Neural cell (in vitro differentiated cells): ENCODE data around the gene ZC3H12A.

Source experiments
- EP300 ChIP-seq: fragments of 450-650 bp; conservative IDR thresholded peaks from 2 replicates; pipeline ENCODE4 v1.6.1; 2014; ENCODE audit warnings: antibody characterized with exemption, mild to moderate bottlenecking, moderate library complexity; ENCODE audit not compliant: poor library complexity, severe bottlenecking
- EZH2 ChIP-seq: fragments of 200-600, 300-800 bp; shearing (Covaris generic), sonication (generic); IDR thresholded peaks from 2 replicates; pipeline ENCODE4 v1.6.1; 2014; ENCODE audit warnings: antibody characterized with exemption, low read length, borderline replicate concordance, mild to moderate bottlenecking; ENCODE audit not compliant: insufficient read depth, poor library complexity, severe bottlenecking
- MXI1 ChIP-seq: fragments of 450-650 bp; conservative IDR thresholded peaks from 2 replicates; pipeline ENCODE4 v1.6.1; 2014; ENCODE audit warnings: antibody characterized with exemption, mild to moderate bottlenecking; ENCODE audit not compliant: poor library complexity, severe bottlenecking
- POLR2AphosphoS5 ChIP-seq: IDR thresholded peaks from 2 replicates; pipeline ENCODE4 v1.6.1; 2012
- TAF1 ChIP-seq: IDR thresholded peaks from 2 replicates; pipeline ENCODE4 v1.6.1; 2012; ENCODE audit warnings: low read depth
- TF ChIP-seq, protein P1 (sequence below): IDR thresholded peaks from 2 replicates; pipeline ENCODE4 v1.6.1; 2012; ENCODE audit warnings: borderline replicate concordance
- TF ChIP-seq, protein P2 (sequence below): fragments of 450-650 bp; IDR thresholded peaks from 2 replicates; pipeline ENCODE4 v1.5.1; 2014; ENCODE audit warnings: antibody characterized with exemption, mild to moderate bottlenecking, moderate library complexity; ENCODE audit not compliant: poor library complexity, severe bottlenecking

DNA sequence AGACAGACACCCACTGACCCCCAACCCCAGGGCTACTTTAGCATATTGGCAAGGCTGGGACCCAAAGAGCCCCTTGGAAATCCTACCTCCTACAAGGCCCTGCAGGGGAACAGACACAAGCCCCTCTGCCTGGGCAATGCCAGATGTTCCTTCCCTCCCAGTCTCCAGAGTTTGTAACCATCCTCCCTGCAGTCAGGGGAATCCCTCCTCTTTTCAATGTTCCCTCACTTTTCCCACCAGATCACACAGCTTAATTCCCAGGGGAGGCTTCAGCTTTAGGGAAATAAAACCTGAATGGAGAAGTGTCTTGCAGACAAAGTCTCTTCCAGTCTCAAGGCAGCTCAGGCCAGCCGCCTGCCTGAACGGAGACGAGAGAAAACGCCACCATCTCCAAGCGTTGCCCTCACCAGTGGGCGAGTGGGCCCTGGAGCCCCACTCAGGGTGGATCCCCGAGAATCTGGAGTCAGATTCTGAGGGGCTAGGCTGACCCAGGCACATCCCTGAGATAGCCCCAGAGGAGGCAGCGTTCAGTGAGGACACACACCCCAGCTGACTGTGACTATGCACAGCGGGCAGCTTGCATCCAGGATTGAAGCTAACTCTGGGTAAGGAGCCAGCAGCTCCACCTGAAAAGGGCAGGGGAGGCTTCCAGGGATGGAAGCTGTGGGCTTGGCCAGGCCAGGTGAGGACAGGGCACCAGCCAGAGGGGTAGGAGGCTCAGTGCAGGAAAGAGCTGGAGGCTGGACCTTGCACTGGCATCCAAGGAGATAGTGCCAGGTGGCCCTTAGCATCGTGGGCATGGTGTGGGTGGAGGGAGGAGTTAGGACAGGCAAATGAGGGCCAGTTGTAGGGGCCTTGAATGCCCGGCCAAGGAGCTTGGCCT is 44.0 kb upstream of the ZC3H12A start:
- TF ChIP-seq, protein P1, sequence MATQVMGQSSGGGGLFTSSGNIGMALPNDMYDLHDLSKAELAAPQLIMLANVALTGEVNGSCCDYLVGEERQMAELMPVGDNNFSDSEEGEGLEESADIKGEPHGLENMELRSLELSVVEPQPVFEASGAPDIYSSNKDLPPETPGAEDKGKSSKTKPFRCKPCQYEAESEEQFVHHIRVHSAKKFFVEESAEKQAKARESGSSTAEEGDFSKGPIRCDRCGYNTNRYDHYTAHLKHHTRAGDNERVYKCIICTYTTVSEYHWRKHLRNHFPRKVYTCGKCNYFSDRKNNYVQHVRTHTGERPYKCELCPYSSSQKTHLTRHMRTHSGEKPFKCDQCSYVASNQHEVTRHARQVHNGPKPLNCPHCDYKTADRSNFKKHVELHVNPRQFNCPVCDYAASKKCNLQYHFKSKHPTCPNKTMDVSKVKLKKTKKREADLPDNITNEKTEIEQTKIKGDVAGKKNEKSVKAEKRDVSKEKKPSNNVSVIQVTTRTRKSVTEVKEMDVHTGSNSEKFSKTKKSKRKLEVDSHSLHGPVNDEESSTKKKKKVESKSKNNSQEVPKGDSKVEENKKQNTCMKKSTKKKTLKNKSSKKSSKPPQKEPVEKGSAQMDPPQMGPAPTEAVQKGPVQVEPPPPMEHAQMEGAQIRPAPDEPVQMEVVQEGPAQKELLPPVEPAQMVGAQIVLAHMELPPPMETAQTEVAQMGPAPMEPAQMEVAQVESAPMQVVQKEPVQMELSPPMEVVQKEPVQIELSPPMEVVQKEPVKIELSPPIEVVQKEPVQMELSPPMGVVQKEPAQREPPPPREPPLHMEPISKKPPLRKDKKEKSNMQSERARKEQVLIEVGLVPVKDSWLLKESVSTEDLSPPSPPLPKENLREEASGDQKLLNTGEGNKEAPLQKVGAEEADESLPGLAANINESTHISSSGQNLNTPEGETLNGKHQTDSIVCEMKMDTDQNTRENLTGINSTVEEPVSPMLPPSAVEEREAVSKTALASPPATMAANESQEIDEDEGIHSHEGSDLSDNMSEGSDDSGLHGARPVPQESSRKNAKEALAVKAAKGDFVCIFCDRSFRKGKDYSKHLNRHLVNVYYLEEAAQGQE, result no peak
- TF ChIP-seq, protein P2, sequence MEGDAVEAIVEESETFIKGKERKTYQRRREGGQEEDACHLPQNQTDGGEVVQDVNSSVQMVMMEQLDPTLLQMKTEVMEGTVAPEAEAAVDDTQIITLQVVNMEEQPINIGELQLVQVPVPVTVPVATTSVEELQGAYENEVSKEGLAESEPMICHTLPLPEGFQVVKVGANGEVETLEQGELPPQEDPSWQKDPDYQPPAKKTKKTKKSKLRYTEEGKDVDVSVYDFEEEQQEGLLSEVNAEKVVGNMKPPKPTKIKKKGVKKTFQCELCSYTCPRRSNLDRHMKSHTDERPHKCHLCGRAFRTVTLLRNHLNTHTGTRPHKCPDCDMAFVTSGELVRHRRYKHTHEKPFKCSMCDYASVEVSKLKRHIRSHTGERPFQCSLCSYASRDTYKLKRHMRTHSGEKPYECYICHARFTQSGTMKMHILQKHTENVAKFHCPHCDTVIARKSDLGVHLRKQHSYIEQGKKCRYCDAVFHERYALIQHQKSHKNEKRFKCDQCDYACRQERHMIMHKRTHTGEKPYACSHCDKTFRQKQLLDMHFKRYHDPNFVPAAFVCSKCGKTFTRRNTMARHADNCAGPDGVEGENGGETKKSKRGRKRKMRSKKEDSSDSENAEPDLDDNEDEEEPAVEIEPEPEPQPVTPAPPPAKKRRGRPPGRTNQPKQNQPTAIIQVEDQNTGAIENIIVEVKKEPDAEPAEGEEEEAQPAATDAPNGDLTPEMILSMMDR, result no peak
- TF ChIP-seq POLR2AphosphoS5 (no peak), TAF1 (no peak), MXI1 (no peak), EP300 (no peak), EZH2 (no peak)
